Astrocyte (in vitro differentiated cells and primary cell): Measurements from ENCODE around the gene CCDC28B. TPM values are rescaled to one million over a fixed set of nuclear protein-coding genes. Genes with fewer than 3 reads are reported as not detected.

Experiments
- DNase-seq: peaks from one replicate; pipeline ENCODE4 v3.0.0-alpha.2; 2010; ENCODE audit warnings: low read depth
- FAIRE-seq: peaks from 2 replicates; lab custom pipeline; 2011; peaks lifted over from hg19 to GRCh38; lab: Jason Lieb, UNC
- H2AFZ ChIP-seq: 2 replicates; pipeline ENCODE4 v1.6.0; 2012; ENCODE audit warnings: low read depth, low read length, inconsistent platforms
- H3K27ac ChIP-seq: 2 replicates; pipeline ENCODE4 v1.5.1; 2011; ENCODE audit warnings: low read depth, low read length, inconsistent platforms
- H3K27me3 ChIP-seq: 2 replicates; pipeline ENCODE4 v1.6.0; 2011; ENCODE audit warnings: low read length, inconsistent platforms; ENCODE audit not compliant: insufficient read depth
- H3K36me3 ChIP-seq: 2 replicates; pipeline ENCODE4 v1.5.1; 2011; ENCODE audit warnings: low read length, inconsistent platforms; ENCODE audit not compliant: insufficient read depth
- H3K4me1 ChIP-seq: 2 replicates; pipeline ENCODE4 v1.5.1; 2011; ENCODE audit warnings: low read length, inconsistent platforms; ENCODE audit not compliant: insufficient read depth
- H3K4me2 ChIP-seq: 2 replicates; pipeline ENCODE4 v1.6.0; 2012; ENCODE audit warnings: low read length, inconsistent platforms
- H3K4me3 ChIP-seq: 2 replicates; pipeline ENCODE4 v1.5.1; 2011; ENCODE audit warnings: low read depth, mild to moderate bottlenecking, low read length, inconsistent platforms; ENCODE audit not compliant: insufficient read depth
- H3K79me2 ChIP-seq: 2 replicates; pipeline ENCODE4 v1.6.0; 2012; ENCODE audit warnings: mild to moderate bottlenecking, low read length, inconsistent platforms; ENCODE audit not compliant: insufficient read depth
- H3K9ac ChIP-seq: 2 replicates; pipeline ENCODE4 v1.6.0; 2012; ENCODE audit warnings: mild to moderate bottlenecking, low read length, inconsistent platforms
- H3K9me3 ChIP-seq: 2 replicates; pipeline ENCODE4 v1.5.1; 2012; ENCODE audit warnings: low read depth, mild to moderate bottlenecking, low read length, inconsistent platforms; ENCODE audit not compliant: insufficient read depth
- H4K20me1 ChIP-seq: 2 replicates; pipeline ENCODE4 v1.6.0; 2012; ENCODE audit warnings: low read length, inconsistent platforms; ENCODE audit not compliant: insufficient read depth
- H3K27ac Mint-ChIP-seq: one replicate; pipeline ENCODE4 v1.8.0; 2021; ENCODE audit warnings: mild to moderate bottlenecking, mixed read lengths; ENCODE audit not compliant: unreplicated experiment
- H3K27me3 Mint-ChIP-seq: one replicate; pipeline ENCODE4 v1.8.0; 2021; ENCODE audit warnings: low read depth, mixed read lengths; ENCODE audit not compliant: unreplicated experiment
- H3K36me3 Mint-ChIP-seq: one replicate; pipeline ENCODE4 v1.8.0; 2021; ENCODE audit warnings: low read depth, mixed read lengths; ENCODE audit not compliant: unreplicated experiment
- H3K4me1 Mint-ChIP-seq: one replicate; pipeline ENCODE4 v1.8.0; 2021; ENCODE audit warnings: low read depth, mixed read lengths; ENCODE audit not compliant: unreplicated experiment
- H3K4me3 Mint-ChIP-seq: one replicate; pipeline ENCODE4 v1.8.0; 2021; ENCODE audit warnings: mild to moderate bottlenecking, moderate library complexity, mixed read lengths; ENCODE audit not compliant: unreplicated experiment
- H3K9me3 Mint-ChIP-seq: one replicate; pipeline ENCODE4 v1.8.0; 2021; ENCODE audit warnings: mild to moderate bottlenecking, mixed read lengths; ENCODE audit not compliant: unreplicated experiment
- EZH2 ChIP-seq: IDR thresholded peaks from 2 replicates; pipeline ENCODE4 v1.6.1; 2012; ENCODE audit warnings: mild to moderate bottlenecking, low read length, inconsistent platforms; ENCODE audit not compliant: insufficient read depth
- total RNA-seq: library from RNA; stranded (reverse); gene quantifications from 2 replicates; pipeline ENCODE4 v1.2.1, GENCODE V29; 2021
- TF ChIP-seq, protein P1 (sequence below): IDR thresholded peaks from 2 replicates; pipeline ENCODE4 v1.5.1; 2011; ENCODE audit warnings: low read depth, mild to moderate bottlenecking, inconsistent platforms, low read length, moderate library complexity; ENCODE audit not compliant: insufficient read depth

Gene CCDC28B
- total RNA-seq, 1 donor from 2014 or later = 16.0 TPM

GRCh38 chr1:32242341-32242851 is 42.0 kb downstream of the CCDC28B start:
- Histone ChIP-seq H3K27me3 (no peaks in the 10 kb centered on the region), H3K9me3 (no peaks in the 10 kb centered on the region), H3K4me1 (peaks cover 24% of the 10 kb centered on the region), H3K79me2 (no peaks in the 10 kb centered on the region), H3K4me3 (no peak overlapping the region), H3K36me3 (no peaks in the 10 kb centered on the region), H3K9ac (no peak overlapping the region), H3K4me2 (no peak overlapping the region), H3K27ac (no peak overlapping the region), H2AFZ (no peak overlapping the region), H4K20me1 (no peaks in the 10 kb centered on the region)
- FAIRE-seq (no peak), DNase-seq (no peak)
- TF ChIP-seq, protein P1, sequence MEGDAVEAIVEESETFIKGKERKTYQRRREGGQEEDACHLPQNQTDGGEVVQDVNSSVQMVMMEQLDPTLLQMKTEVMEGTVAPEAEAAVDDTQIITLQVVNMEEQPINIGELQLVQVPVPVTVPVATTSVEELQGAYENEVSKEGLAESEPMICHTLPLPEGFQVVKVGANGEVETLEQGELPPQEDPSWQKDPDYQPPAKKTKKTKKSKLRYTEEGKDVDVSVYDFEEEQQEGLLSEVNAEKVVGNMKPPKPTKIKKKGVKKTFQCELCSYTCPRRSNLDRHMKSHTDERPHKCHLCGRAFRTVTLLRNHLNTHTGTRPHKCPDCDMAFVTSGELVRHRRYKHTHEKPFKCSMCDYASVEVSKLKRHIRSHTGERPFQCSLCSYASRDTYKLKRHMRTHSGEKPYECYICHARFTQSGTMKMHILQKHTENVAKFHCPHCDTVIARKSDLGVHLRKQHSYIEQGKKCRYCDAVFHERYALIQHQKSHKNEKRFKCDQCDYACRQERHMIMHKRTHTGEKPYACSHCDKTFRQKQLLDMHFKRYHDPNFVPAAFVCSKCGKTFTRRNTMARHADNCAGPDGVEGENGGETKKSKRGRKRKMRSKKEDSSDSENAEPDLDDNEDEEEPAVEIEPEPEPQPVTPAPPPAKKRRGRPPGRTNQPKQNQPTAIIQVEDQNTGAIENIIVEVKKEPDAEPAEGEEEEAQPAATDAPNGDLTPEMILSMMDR = no peak
- no peak for TF ChIP-seq EZH2
- peak overlapping the region; percentile 90 for H3K4me3 Mint-ChIP-seq
- no peaks in the 10 kb centered on the region for H3K36me3 Mint-ChIP-seq
- no peaks in the 10 kb centered on the region for H3K4me1 Mint-ChIP-seq
- H3K9me3 Mint-ChIP-seq = no peaks in the 10 kb centered on the region
- H3K27me3 Mint-ChIP-seq = no peaks in the 10 kb centered on the region
- H3K27ac Mint-ChIP-seq = no peak overlapping the region

DNA sequence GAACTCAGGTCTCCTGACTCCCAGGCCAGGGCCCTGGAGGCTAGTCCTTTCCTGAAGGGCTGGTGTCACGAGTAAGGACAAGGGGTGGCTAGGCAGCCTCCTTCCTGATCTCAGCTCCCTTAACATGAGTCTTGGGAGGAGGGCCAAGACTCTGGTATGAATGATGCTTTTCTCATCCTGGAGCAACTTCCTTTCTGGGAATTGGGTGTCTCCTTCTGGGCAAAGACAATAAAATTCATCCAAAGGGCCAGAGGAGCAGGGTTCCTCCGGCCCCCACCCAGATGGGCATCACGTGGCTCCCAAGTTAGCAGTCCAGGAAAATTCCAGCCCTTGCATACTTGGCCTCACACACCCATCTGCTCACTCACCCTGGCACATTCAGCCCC is 46.5 kb downstream of the CCDC28B start, which contains the start of gene FAM167B:
Gene FAM167B, plus strand, starts transcription at position 335 of the 386 bp plus-strand sequence. CDS start 200 bp downstream, outside the sequence.
- Histone ChIP-seq H3K36me3 (no peaks in the 10 kb centered on the region), H2AFZ (peak within 1 kb of the TSS; percentile 32), H3K4me3 (no peak within 1 kb of the TSS), H3K27ac (no peak within 1 kb of the TSS), H3K4me2 (peak within 1 kb of the TSS; percentile 72), H3K79me2 (no peaks in the 10 kb centered on the region), H3K9ac (no peak within 1 kb of the TSS), H3K4me1 (peaks cover 23% of the 10 kb centered on the region), H4K20me1 (no peaks in the 10 kb centered on the region), H3K9me3 (no peaks in the 10 kb centered on the region), H3K27me3 (no peaks in the 10 kb centered on the region)
- no peak for TF ChIP-seq EZH2
- TF ChIP-seq, protein P1 = no peak
- peaks cover 1% of the 10 kb centered on the region for H3K27me3 Mint-ChIP-seq
- DNase-seq (peak; percentile 57), FAIRE-seq (no peak)
- peaks cover 2% of the 10 kb centered on the region for H3K9me3 Mint-ChIP-seq
- H3K4me3 Mint-ChIP-seq = peak within 1 kb of the TSS; percentile 54
- H3K36me3 Mint-ChIP-seq = no peaks in the 10 kb centered on the region
- H3K27ac Mint-ChIP-seq = no peak within 1 kb of the TSS
- H3K4me1 Mint-ChIP-seq = peaks cover 10% of the 10 kb centered on the region

DNA sequence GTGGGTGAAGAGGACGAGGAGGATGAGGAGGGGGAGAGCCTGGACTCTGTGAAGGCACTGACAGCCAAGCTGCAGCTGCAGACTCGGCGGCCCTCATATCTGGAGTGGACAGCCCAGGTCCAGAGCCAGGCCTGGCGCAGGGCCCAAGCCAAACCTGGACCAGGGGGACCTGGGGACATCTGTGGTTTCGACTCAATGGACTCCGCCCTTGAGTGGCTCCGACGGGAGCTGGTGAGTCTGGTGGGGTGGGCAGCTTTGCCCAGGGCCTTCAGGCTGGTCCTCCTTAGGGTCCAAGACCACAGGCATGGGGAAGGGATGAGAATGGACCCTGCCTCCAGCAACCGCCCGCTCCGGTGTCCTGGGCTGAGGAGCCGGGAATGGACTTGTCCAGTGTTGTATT is 47.1 kb downstream of the CCDC28B start:
- H3K27me3 Mint-ChIP-seq = peaks cover 5% of the 10 kb centered on the region
- Histone ChIP-seq H3K79me2 (no peaks in the 10 kb centered on the region), H3K27ac (no peak overlapping the region), H2AFZ (no peak overlapping the region), H3K9ac (no peak overlapping the region), H3K27me3 (no peaks in the 10 kb centered on the region), H3K9me3 (no peaks in the 10 kb centered on the region), H3K4me1 (peaks cover 23% of the 10 kb centered on the region), H3K4me3 (no peak overlapping the region), H3K36me3 (no peaks in the 10 kb centered on the region), H4K20me1 (no peaks in the 10 kb centered on the region), H3K4me2 (no peak overlapping the region)
- DNase-seq = no peak
- no peak overlapping the region for H3K4me3 Mint-ChIP-seq
- no peaks in the 10 kb centered on the region for H3K36me3 Mint-ChIP-seq
- peaks cover 10% of the 10 kb centered on the region for H3K4me1 Mint-ChIP-seq
- no peak overlapping the region for H3K27ac Mint-ChIP-seq
- peaks cover 2% of the 10 kb centered on the region for H3K9me3 Mint-ChIP-seq
- FAIRE-seq = no peak
- TF ChIP-seq EZH2 = no peak
- TF ChIP-seq, protein P1 = no peak
